H4 (cell line): ENCODE measurements around the gene CCT5. TPM values are rescaled to one million over a fixed set of nuclear protein-coding genes. Genes with fewer than 3 reads are reported as not detected.
"Not testable (repeated sequence)": the region's sequence is repeated elsewhere in the genome, so short reads cannot be mapped to it uniquely, and the experiment has no call there.

Experiments used
- DNase-seq: peaks from one replicate; pipeline ENCODE4 v3.0.0-alpha.2; 2015; ENCODE audit warnings: low spot score
- total RNA-seq: library from RNA; depleted of rRNA; stranded (reverse); fragments of >200 nt; shearing (Covaris generic); gene quantifications from 2 replicates; pipeline ENCODE4 v1.2.3, GENCODE V29; 2014

CCT5 gene
- total RNA-seq, 1 experiment from 2014 or later: 1,083 TPM

- DNase-seq: no peak
These were observed 3.3 kb upstream of the CCT5 start for GRCh38 chr5:10246761-10247160.

DNA sequence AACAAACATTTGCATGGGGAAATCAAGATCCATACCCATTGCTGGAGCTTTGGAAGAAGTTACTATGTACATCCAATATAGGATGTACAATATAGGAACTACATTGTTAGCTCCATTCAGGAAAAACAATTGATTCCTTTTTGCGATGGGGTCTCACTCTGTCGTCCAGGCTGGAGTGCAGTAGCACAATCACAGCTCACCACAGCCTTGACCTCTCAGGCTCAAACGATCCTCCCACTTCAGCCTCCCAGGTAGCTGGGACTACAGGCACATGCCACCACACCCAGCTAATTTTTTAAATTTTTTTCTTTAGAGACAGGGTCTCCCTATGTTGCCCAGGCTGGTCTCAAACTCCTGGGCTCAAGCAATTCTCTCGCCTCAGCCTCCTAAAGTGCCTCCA is 2.9 kb upstream of the CCT5 start:
- DNase-seq: not testable (repeated sequence)

- DNase-seq: no peak
These were observed 1.5 kb upstream of the CCT5 start for GRCh38 chr5:10248378-10249260.

- DNase-seq: no peak
These were observed 761 bp downstream of the CCT5 start for GRCh38 chr5:10250806-10251276.

GRCh38 chr5:10251405-10251804 is 1.3 kb downstream of the CCT5 start:
- no peak for DNase-seq

DNA sequence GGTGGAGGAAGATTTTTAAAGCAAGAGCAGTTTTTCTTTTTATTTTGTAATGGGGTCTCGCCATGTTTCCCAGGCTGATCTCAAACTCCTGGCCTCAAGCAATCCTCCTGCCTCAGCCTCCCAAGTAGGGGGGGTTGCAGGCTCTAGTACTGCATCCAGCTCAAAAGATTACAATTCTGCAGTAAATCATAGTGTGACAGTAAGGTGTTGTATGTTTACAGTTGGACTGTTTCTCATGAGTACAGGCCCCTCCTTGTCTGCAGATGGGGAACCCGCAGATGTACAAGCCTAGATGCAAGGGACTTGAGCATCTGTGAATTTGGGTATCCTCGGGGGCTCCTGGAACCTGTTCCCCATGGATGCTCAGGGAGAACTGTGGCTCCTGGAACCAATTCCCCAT is 3.3 kb downstream of the CCT5 start:
- no peak for DNase-seq

DNA sequence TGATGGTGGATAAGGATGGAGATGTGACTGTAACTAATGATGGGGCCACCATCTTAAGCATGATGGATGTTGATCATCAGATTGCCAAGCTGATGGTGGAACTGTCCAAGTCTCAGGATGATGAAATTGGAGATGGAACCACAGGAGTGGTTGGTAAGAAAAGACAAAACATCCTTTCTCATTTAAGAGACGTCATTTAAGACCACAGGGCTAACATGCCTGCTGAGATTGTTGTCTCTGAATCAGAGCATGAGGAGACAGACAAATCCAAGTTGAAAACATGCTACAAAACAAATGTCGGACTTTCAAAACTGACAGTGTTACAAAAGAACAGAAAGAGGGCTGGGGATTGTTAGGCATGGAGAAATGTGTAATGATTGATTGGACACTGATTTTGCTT is 4.6 kb downstream of the CCT5 start:
- no peak for DNase-seq

DNA sequence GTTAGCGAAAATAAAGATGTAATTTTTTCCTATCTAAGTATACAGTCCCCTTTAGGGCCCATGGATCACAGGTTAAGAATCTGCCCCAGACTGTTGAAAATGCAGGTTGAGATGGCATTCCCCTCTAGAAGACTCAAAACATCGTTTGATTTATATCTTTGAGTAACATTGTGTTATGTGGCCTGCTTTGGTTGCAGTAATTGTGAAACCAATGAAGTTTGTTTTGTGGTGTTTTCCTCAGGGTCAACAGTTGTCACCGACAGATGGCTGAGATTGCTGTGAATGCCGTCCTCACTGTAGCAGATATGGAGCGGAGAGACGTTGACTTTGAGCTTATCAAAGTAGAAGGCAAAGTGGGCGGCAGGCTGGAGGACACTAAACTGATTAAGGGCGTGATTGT is 7.8 kb downstream of the CCT5 start:
- no peak for DNase-seq

GRCh38 chr5:10259899-10260298 is 9.8 kb downstream of the CCT5 start:
- no peak for DNase-seq

GRCh38 chr5:10261065-10261464 is 11.0 kb downstream of the CCT5 start:
- DNase-seq: no peak

DNA sequence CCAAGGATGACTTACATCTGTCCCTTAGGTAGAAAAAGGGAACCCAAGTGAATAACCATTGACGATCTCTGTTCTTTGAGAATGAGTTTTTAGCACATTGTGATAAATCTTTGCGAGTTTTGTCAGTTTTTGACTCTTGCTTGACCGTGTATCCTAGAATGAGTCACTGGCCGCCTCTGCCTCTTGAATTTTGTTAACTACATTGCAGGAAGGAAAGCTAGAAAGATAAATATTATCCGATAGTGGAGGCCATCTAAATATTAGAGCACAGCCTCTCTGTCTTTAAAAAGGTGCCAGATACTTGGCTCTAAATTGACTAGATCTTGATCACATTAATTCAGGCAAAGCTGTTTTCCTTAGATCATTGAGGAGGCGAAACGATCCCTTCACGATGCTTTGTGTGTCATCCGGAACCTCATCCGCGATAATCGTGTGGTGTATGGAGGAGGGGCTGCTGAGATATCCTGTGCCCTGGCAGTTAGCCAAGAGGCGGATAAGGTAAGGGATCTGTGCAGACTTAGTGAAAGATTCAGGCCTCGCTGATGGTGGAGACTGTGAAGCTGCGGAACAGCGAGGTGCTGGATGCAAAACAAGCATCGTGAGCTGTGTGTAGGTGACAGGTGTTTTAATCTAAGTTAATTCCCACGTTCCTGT is 12.2 kb downstream of the CCT5 start:
- DNase-seq: no peak

DNA sequence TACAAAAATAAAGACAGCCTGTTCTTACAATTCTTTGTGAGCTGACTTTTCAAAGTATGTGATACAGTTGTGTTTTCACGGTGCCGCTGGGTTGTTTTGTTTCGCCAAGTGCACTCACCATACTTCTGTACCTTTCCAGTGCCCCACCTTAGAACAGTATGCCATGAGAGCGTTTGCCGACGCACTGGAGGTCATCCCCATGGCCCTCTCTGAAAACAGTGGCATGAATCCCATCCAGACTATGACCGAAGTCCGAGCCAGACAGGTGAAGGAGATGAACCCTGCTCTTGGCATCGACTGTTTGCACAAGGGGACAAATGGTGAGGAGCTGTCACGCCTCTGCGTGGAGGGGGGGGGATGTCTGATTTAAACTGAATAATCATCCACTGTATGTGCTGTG is 12.9 kb downstream of the CCT5 start:
- DNase-seq: no peak

DNA sequence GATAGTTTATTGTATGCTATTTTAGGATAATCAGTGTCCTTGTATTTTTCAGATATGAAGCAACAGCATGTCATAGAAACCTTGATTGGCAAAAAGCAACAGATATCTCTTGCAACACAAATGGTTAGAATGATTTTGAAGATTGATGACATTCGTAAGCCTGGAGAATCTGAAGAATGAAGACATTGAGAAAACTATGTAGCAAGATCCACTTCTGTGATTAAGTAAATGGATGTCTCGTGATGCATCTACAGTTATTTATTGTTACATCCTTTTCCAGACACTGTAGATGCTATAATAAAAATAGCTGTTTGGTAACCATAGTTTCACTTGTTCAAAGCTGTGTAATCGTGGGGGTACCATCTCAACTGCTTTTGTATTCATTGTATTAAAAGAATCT is 14.5 kb downstream of the CCT5 start:
- no peak for DNase-seq

DNA sequence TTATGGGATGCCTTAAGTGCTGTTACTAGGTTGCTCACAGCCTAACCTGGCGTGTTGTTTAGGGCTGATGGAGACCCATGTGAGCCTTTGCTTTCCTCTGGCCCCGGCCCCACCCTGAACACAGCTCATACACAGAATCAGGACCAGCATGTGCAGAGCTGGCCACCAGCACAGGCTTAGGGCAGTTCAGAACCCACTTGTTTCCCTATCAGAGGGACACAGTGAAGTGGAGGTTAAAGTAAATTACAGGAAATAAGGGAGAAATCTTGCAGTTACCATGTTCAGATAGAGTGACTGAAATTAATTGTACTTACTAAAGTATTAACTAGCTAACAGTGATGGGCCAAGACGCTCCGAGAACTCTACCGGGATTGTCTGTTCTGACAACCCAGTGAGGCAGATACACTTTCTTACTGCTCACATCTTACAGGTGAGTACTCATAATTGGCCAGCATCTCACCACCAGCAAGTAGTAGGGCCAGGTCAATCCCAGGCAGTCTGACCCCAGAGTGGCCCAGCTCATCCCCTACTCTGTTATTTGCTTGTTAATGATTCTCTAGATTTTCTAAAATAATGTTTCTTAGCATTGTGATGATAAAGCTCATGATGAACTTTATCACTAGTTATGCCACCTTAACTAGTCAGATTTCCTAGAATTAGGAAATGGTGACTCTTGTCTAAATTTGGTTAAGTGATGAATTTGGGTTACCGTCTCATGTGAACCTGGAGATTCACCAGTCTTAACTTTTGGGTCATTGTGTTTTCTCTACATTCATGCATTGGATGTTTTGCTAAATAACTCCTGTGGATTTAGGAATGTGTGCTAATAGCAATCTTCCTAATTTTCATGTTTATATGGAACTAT is 15.4 kb downstream of the CCT5 start:
- DNase-seq: no peak

DNA sequence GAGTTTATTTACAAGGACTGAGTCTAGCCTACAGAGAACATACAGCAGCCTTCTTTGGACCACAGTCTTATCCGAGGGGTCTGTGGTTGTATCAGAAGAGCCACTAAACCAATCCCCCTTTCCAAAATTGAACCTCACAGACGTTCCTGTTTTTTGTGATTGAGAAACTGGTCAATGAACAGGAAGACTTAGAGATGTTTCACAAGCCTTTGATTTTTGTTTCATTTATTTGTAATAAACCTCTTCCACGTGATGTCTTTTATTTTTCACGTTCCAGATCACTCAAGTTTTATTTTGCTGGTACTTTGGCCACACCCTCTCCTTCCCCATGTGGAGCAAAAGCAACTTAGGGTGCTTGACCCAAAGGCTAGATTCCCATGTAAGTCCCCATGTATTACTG is 16.1 kb downstream of the CCT5 start:
- DNase-seq: no peak

- DNase-seq: no peak
These were observed 16.8 kb downstream of the CCT5 start for GRCh38 chr5:10266839-10267238.

DNA sequence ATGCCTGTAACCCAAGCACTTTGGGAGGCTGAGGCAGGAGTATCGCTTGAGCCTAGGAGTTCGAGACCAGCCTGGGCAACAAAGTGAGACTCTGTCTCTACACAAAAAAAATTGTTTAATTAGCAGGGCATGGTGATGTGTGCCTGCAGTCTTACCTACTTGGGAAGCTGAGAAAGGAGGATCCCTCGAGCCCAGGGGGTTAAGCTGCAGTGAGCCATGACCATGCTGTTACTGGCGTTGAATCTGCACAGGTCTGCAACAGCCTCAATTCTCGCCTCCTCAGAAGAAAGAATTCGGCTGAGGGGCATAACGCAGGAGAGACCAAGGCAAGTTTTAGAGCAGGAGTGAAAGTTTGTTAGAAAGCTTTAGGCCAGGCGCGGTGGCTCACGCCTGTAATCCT is 18.0 kb downstream of the CCT5 start:
- no peak for DNase-seq

- DNase-seq: no peak
These were observed 22.2 kb downstream of the CCT5 start for GRCh38 chr5:10272053-10272874.

GRCh38 chr5:10272875-10273209 is 22.8 kb downstream of the CCT5 start:
- not testable (repeated sequence) for DNase-seq

DNA sequence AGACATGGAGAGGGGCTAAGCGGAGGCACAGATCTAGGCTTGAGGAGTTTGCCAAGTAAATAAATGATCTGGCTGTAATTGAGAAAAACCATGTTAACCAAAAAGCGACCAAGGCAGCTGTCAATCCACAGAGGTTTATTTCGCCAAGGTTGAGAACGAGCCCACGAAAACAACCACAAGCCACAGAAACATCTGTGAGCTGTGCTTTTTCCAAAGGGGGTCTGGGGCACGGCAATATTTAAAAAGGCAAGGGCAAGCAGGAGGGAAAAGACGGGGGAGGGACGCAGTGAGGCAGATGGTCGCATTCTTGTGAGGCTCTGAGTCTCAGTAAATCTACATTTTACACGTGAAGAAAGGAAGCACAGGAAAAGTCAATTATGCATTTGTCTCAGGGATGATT is 25.4 kb downstream of the CCT5 start:
- no peak for DNase-seq

GRCh38 chr5:10275991-10276390 is 25.9 kb downstream of the CCT5 start:
- DNase-seq: no peak

- DNase-seq: no peak
These were observed 26.6 kb downstream of the CCT5 start for GRCh38 chr5:10276691-10277090.
